C4-2B (cell line): ENCODE measurements around the gene ACKR2.

Source experiments
- ZFX ChIP-seq: fragments of 450-650 bp; IDR thresholded peaks from 2 replicates; pipeline ENCODE4 v1.6.1; 2017
- TF ChIP-seq, protein P1 (sequence below): fragments of 450-650 bp; conservative IDR thresholded peaks from 2 replicates; pipeline ENCODE4 v1.5.1; 2017; ENCODE audit warnings: mild to moderate bottlenecking

DNA sequence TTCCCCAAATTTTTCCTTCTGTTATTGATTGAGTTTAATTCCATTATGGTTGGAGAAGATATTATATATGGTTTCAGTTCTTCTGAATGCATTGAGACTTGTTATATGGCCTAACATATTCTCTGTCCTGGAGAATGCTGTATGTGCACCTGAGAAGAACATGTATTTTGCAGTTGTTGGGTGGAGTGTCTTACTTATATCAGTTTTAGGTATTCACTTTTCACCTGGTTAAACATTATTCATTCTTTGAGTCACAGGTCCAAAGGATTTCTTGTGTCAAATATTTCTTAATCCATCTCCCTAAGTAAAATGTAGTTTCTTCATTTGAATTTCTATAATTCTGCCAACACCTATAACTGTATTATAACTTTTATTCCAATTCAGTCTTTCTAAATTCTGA lies 17.8 kb downstream of the ACKR2 start:
- TF ChIP-seq, protein P1, sequence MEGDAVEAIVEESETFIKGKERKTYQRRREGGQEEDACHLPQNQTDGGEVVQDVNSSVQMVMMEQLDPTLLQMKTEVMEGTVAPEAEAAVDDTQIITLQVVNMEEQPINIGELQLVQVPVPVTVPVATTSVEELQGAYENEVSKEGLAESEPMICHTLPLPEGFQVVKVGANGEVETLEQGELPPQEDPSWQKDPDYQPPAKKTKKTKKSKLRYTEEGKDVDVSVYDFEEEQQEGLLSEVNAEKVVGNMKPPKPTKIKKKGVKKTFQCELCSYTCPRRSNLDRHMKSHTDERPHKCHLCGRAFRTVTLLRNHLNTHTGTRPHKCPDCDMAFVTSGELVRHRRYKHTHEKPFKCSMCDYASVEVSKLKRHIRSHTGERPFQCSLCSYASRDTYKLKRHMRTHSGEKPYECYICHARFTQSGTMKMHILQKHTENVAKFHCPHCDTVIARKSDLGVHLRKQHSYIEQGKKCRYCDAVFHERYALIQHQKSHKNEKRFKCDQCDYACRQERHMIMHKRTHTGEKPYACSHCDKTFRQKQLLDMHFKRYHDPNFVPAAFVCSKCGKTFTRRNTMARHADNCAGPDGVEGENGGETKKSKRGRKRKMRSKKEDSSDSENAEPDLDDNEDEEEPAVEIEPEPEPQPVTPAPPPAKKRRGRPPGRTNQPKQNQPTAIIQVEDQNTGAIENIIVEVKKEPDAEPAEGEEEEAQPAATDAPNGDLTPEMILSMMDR, result no peak
- no peak for TF ChIP-seq ZFX
